ENCODE measurements around the gene RAD51B.

The RAD51B gene

DNA sequence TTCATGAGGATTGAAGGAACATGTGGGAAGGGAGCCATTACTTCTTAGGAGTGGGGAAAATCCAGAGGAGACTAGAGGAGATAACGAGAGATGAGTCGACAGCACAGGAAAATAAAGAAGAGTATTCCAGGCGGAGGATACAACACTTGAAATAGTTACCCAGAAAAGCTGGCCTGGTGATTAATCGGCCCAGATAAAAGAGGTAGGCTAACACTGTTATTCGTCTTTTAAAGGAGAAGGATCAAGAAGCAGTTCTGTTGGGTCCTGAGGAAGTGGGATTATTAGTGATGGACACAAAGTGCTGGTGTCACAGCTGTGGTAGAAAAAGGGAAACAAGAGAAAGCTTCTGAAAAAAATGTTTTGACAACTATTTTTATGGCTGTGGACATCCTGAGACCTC, 548.0 kb downstream of the RAD51B start:
- DNase-seq (ENCODE audit: low read depth), result no peak

GRCh38 chr14:68368850-68369249, 549.3 kb downstream of the RAD51B start:
- DNase-seq (ENCODE audit: low read depth), result no peak

DNA sequence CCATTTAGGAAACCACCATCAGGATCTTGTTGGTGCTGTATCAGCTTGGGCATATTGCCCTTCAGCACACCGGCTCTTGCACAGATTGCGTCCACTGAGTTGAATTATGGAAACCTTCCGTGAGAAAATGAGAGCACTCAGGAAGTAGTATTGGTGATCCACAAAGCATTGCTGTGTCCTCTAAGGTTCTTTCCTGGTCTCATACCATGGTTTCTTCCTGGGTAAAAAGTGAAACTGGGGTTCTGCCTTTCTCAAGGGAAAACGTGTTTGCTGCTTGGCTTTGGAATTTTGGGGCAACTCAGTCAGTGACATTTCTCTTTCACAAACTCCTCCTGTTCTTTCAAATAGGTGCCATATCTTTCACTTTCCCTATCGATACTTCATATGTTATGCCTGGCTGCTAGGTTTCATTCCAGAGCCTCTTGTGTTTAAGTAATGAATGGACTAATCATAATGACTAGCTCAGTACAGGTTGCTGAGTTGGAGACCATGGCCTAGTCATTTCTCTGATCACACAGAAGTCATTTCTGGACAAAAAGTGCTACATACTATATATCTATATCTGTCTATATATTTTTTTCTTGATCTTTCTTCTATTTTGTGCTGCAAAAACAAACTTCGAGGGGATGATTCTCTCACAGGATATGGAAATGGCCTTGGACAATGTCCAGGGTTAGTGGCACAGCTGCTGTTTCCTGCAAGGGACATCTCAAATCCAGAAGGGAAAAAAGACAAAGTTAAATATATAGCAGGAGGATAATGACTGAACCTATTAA, 549.9 kb downstream of the RAD51B start:
- no peak for DNase-seq (ENCODE audit: low read depth)

DNA sequence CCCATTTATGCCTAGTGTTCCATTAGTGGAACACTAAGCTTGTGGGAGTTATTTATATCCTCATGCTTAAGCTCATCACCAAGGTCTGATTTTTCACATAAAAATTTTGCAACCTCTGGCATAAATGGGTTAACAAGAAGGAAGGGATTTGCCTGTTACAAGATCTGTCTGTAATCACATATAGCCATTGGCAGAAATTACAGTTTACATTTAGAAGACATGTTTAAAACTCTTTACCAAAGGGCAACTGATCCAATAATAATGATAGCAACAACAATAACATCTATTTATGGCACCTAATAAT, 550.4 kb downstream of the RAD51B start:
- DNase-seq (ENCODE audit: low read depth), result no peak

DNA sequence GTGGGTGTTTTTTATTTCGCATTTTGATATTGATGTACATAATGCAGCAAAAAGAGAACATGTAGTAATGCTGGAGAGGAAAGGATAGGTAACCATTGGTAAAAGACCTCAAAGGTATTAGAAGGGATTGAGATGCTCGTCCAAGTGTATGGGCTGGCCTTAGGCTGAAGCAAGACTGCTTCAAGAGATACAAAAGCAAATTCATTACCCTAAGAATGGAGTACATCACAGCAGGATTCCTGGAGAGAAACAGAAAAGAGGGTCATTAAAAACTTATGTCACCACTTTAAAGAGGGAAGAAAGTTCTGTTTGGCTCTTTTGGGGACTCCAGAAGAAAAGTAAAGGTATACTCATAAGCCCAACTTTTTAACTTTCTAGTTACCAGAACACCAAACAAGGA, 552.8 kb downstream of the RAD51B start:
- DNase-seq (ENCODE audit: low read depth), result no peak

- DNase-seq (ENCODE audit: low read depth), result no peak
Observed at GRCh38 chr14:68373124-68373646, 553.6 kb downstream of the RAD51B start.

GRCh38 chr14:68373847-68374444, 554.4 kb downstream of the RAD51B start:
- DNase-seq (ENCODE audit: low read depth), result no peak

DNA sequence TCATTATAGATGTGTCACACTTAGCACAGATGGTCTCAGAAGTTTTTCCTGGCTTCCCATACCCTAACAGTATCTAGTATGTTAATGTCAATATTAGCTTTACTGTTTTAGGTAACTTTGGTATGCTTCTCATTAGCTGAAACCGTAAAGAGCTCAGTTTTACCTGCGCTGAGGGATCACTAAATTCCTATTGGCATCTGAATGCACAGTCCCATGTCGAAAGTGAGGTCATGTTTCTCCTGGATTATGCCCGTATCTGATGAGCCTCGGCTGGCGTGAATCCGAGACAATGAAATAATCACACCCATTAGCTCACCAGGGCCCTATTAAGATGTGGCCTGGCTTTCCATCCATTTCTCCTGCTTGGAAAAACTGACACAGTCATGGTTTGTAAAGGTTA, 555.1 kb downstream of the RAD51B start:
- DNase-seq (ENCODE audit: low read depth), result no peak

- DNase-seq (ENCODE audit: low read depth), result no peak
Observed at GRCh38 chr14:68375376-68375775, 555.8 kb downstream of the RAD51B start.

- no peak for DNase-seq (ENCODE audit: low read depth)
Observed at GRCh38 chr14:68376067-68376779, 556.6 kb downstream of the RAD51B start.

GRCh38 chr14:68377006-68377405, 557.4 kb downstream of the RAD51B start:
- DNase-seq (ENCODE audit: low read depth), result no peak

DNA sequence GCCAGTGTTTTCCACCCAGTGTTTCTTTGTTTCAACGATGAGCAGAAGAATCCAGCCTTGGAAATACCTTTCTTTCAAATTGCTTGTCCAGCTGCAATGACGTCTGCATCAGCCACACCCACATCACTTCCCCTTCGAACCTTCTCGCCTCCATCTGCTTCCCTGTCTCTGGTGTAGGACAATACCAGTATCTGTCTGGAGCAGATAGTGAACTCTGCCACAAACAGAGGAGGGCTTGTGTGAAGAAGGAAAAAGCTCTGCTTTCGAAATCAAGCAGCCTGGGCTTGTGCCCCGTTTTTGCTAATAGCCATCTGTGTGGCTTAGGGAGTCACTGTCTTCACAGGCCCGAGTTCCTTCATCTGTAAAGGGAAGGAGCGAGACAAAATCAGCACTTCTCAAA, 557.9 kb downstream of the RAD51B start:
- DNase-seq (ENCODE audit: low read depth), result no peak

DNA sequence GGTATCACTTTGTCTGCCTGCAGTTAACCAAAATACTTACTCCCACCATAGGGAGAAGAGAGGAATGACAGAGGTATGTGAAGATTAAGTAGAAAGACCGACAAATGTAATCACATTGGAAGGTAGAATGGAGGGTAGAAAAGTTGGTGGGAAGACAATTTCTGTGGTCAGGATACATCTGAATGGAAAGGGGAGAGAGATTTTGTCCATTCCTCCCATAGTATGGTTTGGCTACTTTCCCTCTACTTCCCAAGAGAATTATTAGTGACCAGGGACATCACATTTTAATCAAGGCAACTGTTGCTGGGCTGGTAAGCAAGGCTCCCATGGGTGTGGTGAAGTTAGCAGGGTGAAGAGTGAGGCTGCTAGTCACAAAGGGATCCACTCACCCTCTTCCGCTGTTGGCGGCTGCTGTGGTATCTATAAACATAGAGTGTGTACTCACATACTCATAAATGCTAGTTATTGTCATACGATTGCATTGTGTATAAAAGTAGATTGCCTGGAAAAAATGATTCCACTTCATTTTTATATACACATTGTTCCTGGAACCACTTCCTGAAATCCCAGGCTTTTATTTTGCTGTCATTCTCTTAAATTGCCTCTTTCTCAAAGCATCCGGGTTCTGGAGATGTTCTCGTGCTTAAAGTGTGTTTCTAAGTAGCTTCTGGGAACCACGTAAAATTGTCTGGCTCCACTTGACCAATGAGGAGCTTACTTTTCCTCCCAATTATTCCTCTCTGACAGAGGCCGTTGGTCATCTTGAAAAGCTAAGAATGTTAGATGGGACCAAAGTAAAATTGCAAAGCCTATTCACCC, 560.1 kb downstream of the RAD51B start:
- DNase-seq (ENCODE audit: low read depth), result no peak

DNA sequence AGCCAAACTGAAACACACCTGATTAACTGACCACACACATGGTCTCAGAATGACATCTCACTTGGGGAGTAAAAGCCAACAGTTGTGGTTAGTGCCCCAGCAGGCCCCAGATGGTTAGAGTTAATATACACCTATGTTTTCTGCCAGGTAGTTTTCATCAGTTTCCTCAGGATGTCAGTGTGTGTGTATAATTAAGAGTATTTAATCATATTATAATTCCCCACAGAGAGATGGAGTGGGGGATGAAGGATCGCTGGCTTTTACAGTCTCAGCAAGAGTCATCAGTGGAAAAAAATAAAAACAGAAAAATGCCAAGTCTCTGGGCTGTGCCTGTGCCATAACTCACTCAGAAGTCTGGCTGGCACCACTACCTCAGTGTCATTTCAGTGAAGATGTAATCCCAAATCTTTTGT, 560.8 kb downstream of the RAD51B start:
- no peak for DNase-seq (ENCODE audit: low read depth)

GRCh38 chr14:68384335-68384734, 564.8 kb downstream of the RAD51B start:
- DNase-seq (ENCODE audit: low read depth), result no peak

GRCh38 chr14:68384881-68385280, 565.3 kb downstream of the RAD51B start:
- no peak for DNase-seq (ENCODE audit: low read depth)

DNA sequence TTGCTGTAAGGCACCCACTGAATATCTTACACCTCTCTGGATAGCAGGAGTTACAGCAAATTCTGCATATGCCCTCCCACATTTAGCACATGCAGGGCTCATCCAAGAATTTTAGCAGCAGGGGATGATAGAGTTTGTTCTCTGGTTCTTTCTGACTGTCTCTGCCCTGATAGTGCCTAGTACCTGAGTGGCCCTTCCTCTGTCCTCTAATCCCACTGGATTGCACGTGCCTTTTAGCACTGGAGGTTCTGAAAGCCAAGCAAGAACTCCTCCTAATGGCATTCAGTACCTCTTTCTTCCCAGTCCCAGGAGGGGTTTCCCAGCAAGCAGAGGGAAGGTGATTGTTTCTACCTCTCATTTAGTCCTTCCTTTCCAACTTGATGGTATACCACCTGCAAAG, 566.9 kb downstream of the RAD51B start:
- no peak for DNase-seq (ENCODE audit: low read depth)

- no peak for DNase-seq (ENCODE audit: low read depth)
Observed at GRCh38 chr14:68386950-68387779, 567.6 kb downstream of the RAD51B start.

DNA sequence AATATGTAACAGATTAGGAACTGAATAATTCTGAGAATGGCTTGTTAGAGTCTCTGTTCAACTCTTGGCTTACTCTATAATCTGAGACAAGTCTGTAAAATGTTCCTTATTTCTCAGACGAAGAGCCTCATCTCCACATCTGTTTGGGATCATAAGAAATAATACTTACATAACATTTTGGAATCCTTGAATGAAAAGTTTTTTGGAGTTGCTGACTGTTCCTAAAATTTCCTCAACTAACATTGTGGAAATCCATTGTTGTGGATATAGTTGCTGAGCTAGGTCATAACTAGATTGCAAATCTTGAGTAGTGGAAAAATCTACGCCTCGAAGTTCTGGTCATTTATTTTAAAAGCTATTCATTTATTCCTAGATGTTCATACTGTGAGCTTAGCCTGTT, 570.4 kb downstream of the RAD51B start:
- DNase-seq (ENCODE audit: low read depth), result no peak

- no peak for DNase-seq (ENCODE audit: low read depth)
Observed at GRCh38 chr14:68390741-68391140, 571.2 kb downstream of the RAD51B start.

DNA sequence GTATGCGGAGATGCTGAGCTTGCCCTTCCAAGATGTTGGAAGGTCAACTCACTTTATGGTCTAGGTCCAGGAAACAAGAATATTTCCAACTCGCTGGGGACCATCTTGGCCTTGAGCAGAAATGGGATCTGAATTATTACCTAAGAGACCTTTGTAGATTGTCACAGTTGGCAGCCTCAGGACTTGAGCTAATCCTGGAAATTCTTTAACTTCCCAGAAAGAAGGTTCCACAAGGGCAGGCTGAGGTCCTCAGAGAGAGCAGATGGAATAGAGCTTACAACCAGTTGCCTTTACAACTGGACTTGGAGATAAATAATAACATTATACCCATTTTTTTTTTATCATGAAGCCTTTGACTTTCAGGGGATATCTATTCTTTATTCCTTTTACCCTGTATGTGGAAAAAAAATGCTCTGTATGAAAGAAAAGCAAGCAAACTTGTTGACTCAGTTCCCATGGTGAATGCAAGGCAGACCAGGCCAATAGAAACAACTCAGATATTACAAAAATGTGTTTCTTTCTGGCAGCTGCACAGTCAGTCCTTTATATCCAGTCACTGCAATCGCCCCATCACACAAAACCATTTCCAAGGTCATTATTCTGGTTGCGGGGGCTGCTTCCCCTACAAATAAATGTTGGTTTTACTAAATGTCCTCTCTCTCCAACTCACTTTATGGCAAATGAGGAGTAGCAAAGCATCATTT, 571.9 kb downstream of the RAD51B start:
- no peak for DNase-seq (ENCODE audit: low read depth)
